Right lobe of liver (tissue), 4 donors: Measurements from ENCODE around the gene B4GALT4.

Source experiments
- POLR2A ChIP-seq: fragments of 450-650 bp; IDR thresholded peaks from one replicate; pipeline ENCODE4 v1.6.1; 2017; ENCODE audit warnings: antibody characterized with exemption, mild to moderate bottlenecking
- TF ChIP-seq, protein P1 (sequence below), 4 donors: fragments of 200-600 bp in 3 of 4; fragments of 450-650 bp in 1 of 4; IDR thresholded peaks; one replicate each; pipeline versions ENCODE4 v1.5.1 to v1.8.0; 2016 to 2022; ENCODE audit warnings: antibody characterized with exemption in 4 of 4, mild to moderate bottlenecking in 2 of 4
- donor health status: DM: no; HTN: no; CAD: no.
- donor health status: DM: no; HTN: no; CAD: no.
- donor health status: DM: no; HTN: yes; CAD: no.

DNA sequence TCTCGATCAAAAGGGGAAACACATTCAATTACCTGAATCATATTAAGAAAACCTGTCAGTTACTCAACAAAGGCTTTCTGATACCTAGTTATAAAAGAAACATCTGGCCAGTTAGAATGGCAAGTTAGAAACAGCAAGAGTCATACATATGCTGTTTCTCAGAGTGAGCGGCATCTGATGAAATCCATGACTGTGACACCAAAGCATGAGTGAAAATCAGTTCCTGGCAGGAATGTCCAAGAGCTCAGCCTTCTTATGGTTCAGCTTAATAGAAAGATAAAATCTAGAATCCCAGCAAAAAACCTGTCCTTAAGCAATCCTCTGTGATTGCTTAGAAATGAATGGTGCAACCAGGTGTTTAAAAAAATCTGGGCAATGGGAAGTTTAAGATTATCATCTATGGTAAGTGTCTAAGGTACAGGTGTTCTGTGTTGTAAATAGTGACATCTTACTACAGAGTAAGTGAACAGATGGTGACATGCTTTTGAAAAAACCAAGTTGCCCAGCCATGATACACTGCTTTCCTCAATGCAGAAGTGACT, 18.8 kb downstream of the B4GALT4 start:
- no peak for TF ChIP-seq POLR2A
- TF ChIP-seq, protein P1, sequence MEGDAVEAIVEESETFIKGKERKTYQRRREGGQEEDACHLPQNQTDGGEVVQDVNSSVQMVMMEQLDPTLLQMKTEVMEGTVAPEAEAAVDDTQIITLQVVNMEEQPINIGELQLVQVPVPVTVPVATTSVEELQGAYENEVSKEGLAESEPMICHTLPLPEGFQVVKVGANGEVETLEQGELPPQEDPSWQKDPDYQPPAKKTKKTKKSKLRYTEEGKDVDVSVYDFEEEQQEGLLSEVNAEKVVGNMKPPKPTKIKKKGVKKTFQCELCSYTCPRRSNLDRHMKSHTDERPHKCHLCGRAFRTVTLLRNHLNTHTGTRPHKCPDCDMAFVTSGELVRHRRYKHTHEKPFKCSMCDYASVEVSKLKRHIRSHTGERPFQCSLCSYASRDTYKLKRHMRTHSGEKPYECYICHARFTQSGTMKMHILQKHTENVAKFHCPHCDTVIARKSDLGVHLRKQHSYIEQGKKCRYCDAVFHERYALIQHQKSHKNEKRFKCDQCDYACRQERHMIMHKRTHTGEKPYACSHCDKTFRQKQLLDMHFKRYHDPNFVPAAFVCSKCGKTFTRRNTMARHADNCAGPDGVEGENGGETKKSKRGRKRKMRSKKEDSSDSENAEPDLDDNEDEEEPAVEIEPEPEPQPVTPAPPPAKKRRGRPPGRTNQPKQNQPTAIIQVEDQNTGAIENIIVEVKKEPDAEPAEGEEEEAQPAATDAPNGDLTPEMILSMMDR (IDR thresholded peaks at IDR 0.05) = no peak
